Lower lobe of right lung (tissue), 2 donors: ENCODE measurements around the gene CCNJL. TPM values are rescaled to one million over a fixed set of nuclear protein-coding genes. Genes with fewer than 3 reads are reported as not detected.

ENCODE experiments used
- ATAC-seq, 2 donors: fragments of 200-7000 bp; cut with Tn5 transposase; one replicate each; pipeline ENCODE4 v1.9.1; 2020 to 2022; ENCODE audit warnings: mild to moderate bottlenecking in 2 of 2, moderate library complexity in 2 of 2
- DNase-seq: peaks from one replicate; pipeline ENCODE4 v3.0.0-alpha.2; 2020
- H3K27ac ChIP-seq: fragments of 200-600 bp; one replicate; pipeline ENCODE4 v1.8.0; 2022
- H3K27me3 ChIP-seq: fragments of 200-600 bp; one replicate; pipeline ENCODE4 v1.8.0; 2022; ENCODE audit warnings: low read depth
- H3K36me3 ChIP-seq: fragments of 200-600 bp; one replicate; pipeline ENCODE4 v1.8.0; 2022; ENCODE audit warnings: mild to moderate bottlenecking
- H3K4me1 ChIP-seq: fragments of 200-600 bp; one replicate; pipeline ENCODE4 v1.8.0; 2022
- H3K4me3 ChIP-seq: fragments of 200-600 bp; one replicate; pipeline ENCODE4 v1.8.0; 2022; ENCODE audit warnings: mild to moderate bottlenecking
- H3K9me3 ChIP-seq: fragments of 200-600 bp; one replicate; pipeline ENCODE4 v1.8.0; 2022
- CTCF ChIP-seq: fragments of 200-600 bp; IDR thresholded peaks from one replicate; pipeline ENCODE4 v1.8.0; 2022; ENCODE audit warnings: antibody characterized with exemption, mild to moderate bottlenecking
- intact Hi-C: fragments of 100-400 bp; cut with DNase I; formaldehyde crosslinking; loops from one replicate; pipeline ENCODE4 v1.11.0; 2022
- total RNA-seq: library from RNA; stranded (reverse); fragmentation: NEBNext Ultra II Directional; extraction: Animal tissue kit (Norgen Biotek cat#: 25700); gene quantifications from one replicate; pipeline ENCODE4 v1.2.1, GENCODE V29; 2021
- donor health status: DM: no; HTN: yes; CAD: no; lungs with severe emphysema.

Gene CCNJL
- total RNA-seq, 1 donor from 2014 or later = 15.5 TPM

- no peak for ATAC-seq
- no peaks in the 10 kb centered on the region for H3K36me3 ChIP-seq
- peaks cover 19% of the 10 kb centered on the region for H3K4me1 ChIP-seq
- DNase-seq = no peak
- no peak overlapping the region for H3K27ac ChIP-seq
- intact Hi-C loops = no loop called here
- H3K9me3 ChIP-seq = no peaks in the 10 kb centered on the region
- H3K4me3 ChIP-seq = no peak overlapping the region
- H3K27me3 ChIP-seq = no peaks in the 10 kb centered on the region
- TF ChIP-seq CTCF = no peak
Observed at GRCh38 chr5:160317434-160317833, 5.1 kb upstream of the CCNJL start.

- no peak overlapping the region for H3K27ac ChIP-seq
- DNase-seq = no peak
- intact Hi-C loops = no loop called here
- peaks cover 29% of the 10 kb centered on the region for H3K4me1 ChIP-seq
- H3K27me3 ChIP-seq = no peaks in the 10 kb centered on the region
- no peak overlapping the region for H3K4me3 ChIP-seq
- no peaks in the 10 kb centered on the region for H3K36me3 ChIP-seq
- ATAC-seq = peak; percentile 18 to 68
- H3K9me3 ChIP-seq = no peaks in the 10 kb centered on the region
- TF ChIP-seq CTCF = no peak
Observed at GRCh38 chr5:160315968-160316367, 3.6 kb upstream of the CCNJL start.

- ATAC-seq = no peak
- H3K27ac ChIP-seq = peak overlapping the region; percentile 88
- intact Hi-C loops = no loop called here
- no peaks in the 10 kb centered on the region for H3K27me3 ChIP-seq
- no peaks in the 10 kb centered on the region for H3K9me3 ChIP-seq
- TF ChIP-seq CTCF = no peak
- H3K4me1 ChIP-seq = peaks cover 29% of the 10 kb centered on the region
- DNase-seq = no peak
- H3K36me3 ChIP-seq = no peaks in the 10 kb centered on the region
- H3K4me3 ChIP-seq = peak overlapping the region; percentile 86
Observed at GRCh38 chr5:160312960-160313727, 780 bp upstream of the CCNJL start.

GRCh38 chr5:160311491-160312133, 752 bp downstream of the CCNJL start:
- Histone ChIP-seq H3K36me3 (no peaks in the 10 kb centered on the region), H3K4me1 (peaks cover 18% of the 10 kb centered on the region), H3K27ac (peak overlapping the region; percentile 88), H3K27me3 (no peaks in the 10 kb centered on the region), H3K4me3 (peak overlapping the region; percentile 86), H3K9me3 (no peaks in the 10 kb centered on the region)
- DNase-seq (peak; percentile 75), ATAC-seq (peak; percentile 82 to 83)
- TF ChIP-seq CTCF = no peak
- intact Hi-C loops = no loop called here

- peak overlapping the region; percentile 86 for H3K4me3 ChIP-seq
- no peaks in the 10 kb centered on the region for H3K36me3 ChIP-seq
- intact Hi-C loops = no loop called here
- no peak for TF ChIP-seq CTCF
- ATAC-seq (no peak), DNase-seq (no peak)
- H3K9me3 ChIP-seq = no peaks in the 10 kb centered on the region
- peaks cover 14% of the 10 kb centered on the region for H3K4me1 ChIP-seq
- no peaks in the 10 kb centered on the region for H3K27me3 ChIP-seq
- H3K27ac ChIP-seq = peak overlapping the region; percentile 88
Observed at GRCh38 chr5:160310552-160311295, 1.6 kb downstream of the CCNJL start.
